22Rv1 (cell line): ENCODE measurements around the gene BMAL1.

Experiments used
- CTCF ChIP-seq: fragments of 450-650 bp; IDR thresholded peaks from 2 replicates; pipeline ENCODE4 v1.5.1; 2017; ENCODE audit warnings: mild to moderate bottlenecking
- ZFX ChIP-seq: fragments of 450-650 bp; IDR thresholded peaks from 2 replicates; pipeline ENCODE4 v1.6.1; 2017; ENCODE audit warnings: antibody characterized with exemption, borderline replicate concordance

DNA sequence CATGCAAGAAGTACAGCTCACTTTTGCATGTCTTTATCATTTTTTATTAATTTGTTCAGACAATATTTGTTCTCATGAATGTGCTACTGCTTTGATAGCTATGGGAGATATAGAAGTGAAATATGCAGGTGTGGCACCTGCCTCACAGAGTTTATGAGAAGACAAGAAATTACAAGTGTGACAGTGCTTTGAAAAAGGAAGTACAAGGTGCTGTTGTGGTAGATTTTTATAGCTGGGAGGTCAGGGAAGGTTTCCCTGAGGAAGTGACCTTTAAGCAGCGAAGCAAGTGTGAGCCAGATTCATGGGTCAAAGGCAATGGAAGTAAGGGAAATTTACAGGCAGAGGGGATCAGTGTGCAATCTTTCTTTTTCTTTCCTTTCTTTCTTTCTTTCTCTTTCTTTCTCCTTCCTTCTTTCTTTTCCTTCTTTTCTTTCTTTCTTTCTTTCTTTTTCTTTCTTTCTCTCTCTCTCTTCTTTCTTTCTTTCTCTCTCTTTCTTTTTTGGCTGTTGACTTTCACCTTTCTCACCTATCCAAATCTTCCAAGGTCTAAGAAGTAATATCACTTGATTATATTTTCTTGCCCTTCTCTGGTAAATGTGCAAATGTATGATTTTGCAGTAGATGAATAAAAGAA lies 6.4 kb upstream of the BMAL1 start:
- TF ChIP-seq CTCF (no peak), ZFX (no peak)
